Common myeloid progenitor, CD34-positive (primary cell): Measurements from ENCODE around the gene USE1.

ENCODE experiments used
- CTCF ChIA-PET: fragments of 350-600 bp; sonication (Branson Sonifier 250); formaldehyde crosslinking; loops from one replicate; lab custom pipeline; 2021; ENCODE audit warnings: antibody characterized with exemption; lab: Charles Lee
- POLR2A ChIA-PET: fragments of 350-600 bp; sonication (Branson Sonifier 250); formaldehyde crosslinking; loops from one replicate; lab custom pipeline; 2021; ENCODE audit warnings: antibody characterized with exemption; lab: Charles Lee
- DNase-seq, 3 donors: peaks; one replicate each; pipeline versions ENCODE4 v3.0.0 to v3.0.0-alpha.2; 2013
- H3K27ac ChIP-seq, 2 experiments: 1 replicate in 1 of 2; 2 replicates in 1 of 2; pipeline ENCODE4 v1.7.0; 2013; ENCODE audit warnings: inconsistent platforms in 2 of 2, low read length in 2 of 2, mild to moderate bottlenecking in 2 of 2, low read depth in 1 of 2, moderate library complexity in 1 of 2; ENCODE audit not compliant: severe bottlenecking in 2 of 2, insufficient read depth in 1 of 2, poor library complexity in 1 of 2
- H3K27me3 ChIP-seq, 5 experiments: replicated peaks in 2 of 5; 1 replicate in 3 of 5; 2 replicates in 2 of 5; pipeline versions ENCODE4 v1.6.1 to v1.7.0; 2013; ENCODE audit warnings: low read length in 4 of 5, mild to moderate bottlenecking in 2 of 5, moderate library complexity in 2 of 5, inconsistent platforms in 1 of 5; ENCODE audit not compliant: insufficient read depth in 5 of 5, control insufficient read depth in 4 of 5
- H3K36me3 ChIP-seq, 4 experiments: 1 replicate in 2 of 4; 2 replicates in 2 of 4; pipeline versions ENCODE4 v1.6.1 to v1.7.0; 2013; ENCODE audit warnings: low read length in 3 of 4, control low read depth in 1 of 4, mild to moderate bottlenecking in 1 of 4; ENCODE audit not compliant: control insufficient read depth in 4 of 4, insufficient read depth in 4 of 4
- H3K4me1 ChIP-seq, 4 experiments: 1 replicate in 3 of 4; 2 replicates in 1 of 4; pipeline versions ENCODE4 v1.6.1 to v1.7.1; 2013; ENCODE audit warnings: low read length in 3 of 4, mild to moderate bottlenecking in 3 of 4, control low read depth in 1 of 4, inconsistent platforms in 1 of 4, moderate library complexity in 1 of 4; ENCODE audit not compliant: control insufficient read depth in 4 of 4, insufficient read depth in 4 of 4; ENCODE audit errors: control extremely low read depth in 1 of 4
- H3K4me3 ChIP-seq, 7 experiments: 1 replicate in 4 of 7; 2 replicates in 3 of 7; pipeline versions ENCODE4 v1.5.1 to v1.7.0; 2013; ENCODE audit warnings: mild to moderate bottlenecking in 7 of 7, low read length in 6 of 7, moderate library complexity in 6 of 7, inconsistent platforms in 2 of 7, low read depth in 2 of 7, control low read depth in 1 of 7; ENCODE audit not compliant: insufficient read depth in 4 of 7, control insufficient read depth in 1 of 7; ENCODE audit errors: extremely low read depth in 1 of 7
- H3K9me3 ChIP-seq, 5 experiments: 1 replicate in 4 of 5; 2 replicates in 1 of 5; pipeline versions ENCODE4 v1.6.1 to v1.7.1; 2013; ENCODE audit warnings: low read length in 4 of 5, mild to moderate bottlenecking in 2 of 5, inconsistent platforms in 1 of 5, low read depth in 1 of 5, moderate library complexity in 1 of 5; ENCODE audit not compliant: control insufficient read depth in 4 of 5, insufficient read depth in 2 of 5; ENCODE audit errors: control extremely low read depth in 1 of 5
- WGBS: methylation state at CpG from one replicate; pipeline ENCODE4 v1.1.5; 2013; ENCODE audit not compliant: insufficient coverage; 5-methylcytosine and 5-hydroxymethylcytosine counted together

Gene USE1

GRCh38 chr19:17235300-17235970, 20.3 kb downstream of the USE1 start:
- peak overlapping the region in 1 of 2 experiments; percentile 66 for H3K27ac ChIP-seq

GRCh38 chr19:17235971-17236777, 21.0 kb downstream of the USE1 start:
- ChIA-PET POLR2A (interaction anchor here (0.5 to 0.9 kb wide), 4 partner anchors 16 to 66 kb away, joined by 3 read pairs; partner anchors contain the start of gene BABAM1), CTCF (interaction anchor here (0.6 to 2.5 kb wide), 10 partner anchors 9 to 590 kb away, joined by 3 to 12 read pairs (median 3); partner anchors contain the start of gene OCEL1)
- WGBS: no CpG with 5 or more reads among the region's 27 CpGs
- H3K4me1 ChIP-seq: peaks cover 0 to 18% (median 13%) of the 10 kb centered on the region in 4 experiments
- H3K27ac ChIP-seq: no peak overlapping the region
- H3K27me3 ChIP-seq: no peaks in the 10 kb centered on the region
- no peak for DNase-seq
- H3K36me3 ChIP-seq: peaks cover 0 to 28% (median 10%) of the 10 kb centered on the region in 4 experiments
- H3K9me3 ChIP-seq: no peaks in the 10 kb centered on the region
- H3K4me3 ChIP-seq: peak overlapping the region in 5 of 7 experiments; percentile 50 to 75 (median 66)

More at GRCh38 chr19:17235300-17235970, 20.3 kb downstream of the USE1 start:
- Histone ChIP-seq H3K27me3 (no peaks in the 10 kb centered on the region), H3K36me3 (peaks cover 0 to 33% (median 12%) of the 10 kb centered on the region in 4 experiments), H3K9me3 (no peaks in the 10 kb centered on the region), H3K4me3 (peak overlapping the region; percentile 43 to 75 (median 60)), H3K4me1 (peaks cover 0 to 18% (median 13%) of the 10 kb centered on the region in 4 experiments)
- POLR2A ChIA-PET: interaction anchor here (0.5 to 0.9 kb wide), 4 partner anchors 15 to 65 kb away, joined by 3 read pairs; partner anchors contain the start of gene BABAM1
- 2% methylated on average over 58 of the region's 80 CpGs for WGBS
- CTCF ChIA-PET: interaction anchor here (0.6 to 2.5 kb wide), 8 partner anchors 9 to 164 kb away, joined by 3 to 12 read pairs (median 4); partner anchors contain the start of gene OCEL1
- DNase-seq: peak; percentile 77 to 84 (median 82)

DNA sequence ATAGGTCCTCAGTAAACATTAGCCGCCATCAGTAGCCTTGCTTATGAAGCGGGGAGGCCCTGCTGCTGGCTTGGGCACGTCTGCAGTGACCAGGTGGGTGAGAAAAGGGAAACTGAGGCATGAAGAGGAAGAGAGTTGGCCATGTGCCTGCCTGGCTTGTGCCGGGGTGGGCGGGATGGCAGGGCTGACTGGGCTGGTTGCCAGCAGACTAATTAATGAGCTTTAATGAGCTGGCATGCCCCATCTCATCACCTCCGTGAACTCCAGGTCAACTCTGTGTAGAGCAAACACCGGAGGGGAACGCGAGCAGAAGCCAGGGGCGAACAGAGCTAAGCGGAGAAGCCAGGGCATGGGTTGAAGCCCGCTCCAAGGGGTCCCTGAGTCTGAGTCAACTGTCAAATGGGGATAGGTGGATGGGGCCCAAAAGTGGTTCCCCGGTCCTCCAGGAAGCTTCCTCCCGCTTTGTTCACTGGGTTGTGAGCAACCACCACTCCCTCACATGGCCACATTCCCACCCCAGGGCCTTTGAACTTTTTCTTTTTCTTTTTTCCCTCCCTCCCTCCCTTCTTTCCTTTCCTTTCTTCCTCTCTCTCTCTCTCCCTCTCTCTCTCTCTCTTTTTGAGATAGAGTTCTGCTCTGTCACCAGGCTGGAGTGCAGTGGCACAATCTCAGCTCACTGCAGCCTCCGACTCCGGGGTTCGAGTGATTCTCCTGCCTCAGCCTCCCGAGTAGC, 21.8 kb downstream of the USE1 start:
- WGBS: 97% methylated on average over 16 of the region's 18 CpGs
- CTCF ChIA-PET: interaction anchor here (0.6 to 2.5 kb wide), 7 partner anchors 9 to 591 kb away, joined by 3 to 8 read pairs (median 3); partner anchors contain the start of gene BABAM1
- H3K27ac ChIP-seq: no peak overlapping the region
- H3K9me3 ChIP-seq: no peaks in the 10 kb centered on the region
- no peak overlapping the region for H3K4me3 ChIP-seq
- peaks cover 0 to 18% (median 13%) of the 10 kb centered on the region in 4 experiments for H3K4me1 ChIP-seq
- H3K36me3 ChIP-seq: peaks cover 0 to 22% (median 7%) of the 10 kb centered on the region in 4 experiments
- H3K27me3 ChIP-seq: no peaks in the 10 kb centered on the region
- no peak for DNase-seq
- POLR2A ChIA-PET: no interaction called here

DNA sequence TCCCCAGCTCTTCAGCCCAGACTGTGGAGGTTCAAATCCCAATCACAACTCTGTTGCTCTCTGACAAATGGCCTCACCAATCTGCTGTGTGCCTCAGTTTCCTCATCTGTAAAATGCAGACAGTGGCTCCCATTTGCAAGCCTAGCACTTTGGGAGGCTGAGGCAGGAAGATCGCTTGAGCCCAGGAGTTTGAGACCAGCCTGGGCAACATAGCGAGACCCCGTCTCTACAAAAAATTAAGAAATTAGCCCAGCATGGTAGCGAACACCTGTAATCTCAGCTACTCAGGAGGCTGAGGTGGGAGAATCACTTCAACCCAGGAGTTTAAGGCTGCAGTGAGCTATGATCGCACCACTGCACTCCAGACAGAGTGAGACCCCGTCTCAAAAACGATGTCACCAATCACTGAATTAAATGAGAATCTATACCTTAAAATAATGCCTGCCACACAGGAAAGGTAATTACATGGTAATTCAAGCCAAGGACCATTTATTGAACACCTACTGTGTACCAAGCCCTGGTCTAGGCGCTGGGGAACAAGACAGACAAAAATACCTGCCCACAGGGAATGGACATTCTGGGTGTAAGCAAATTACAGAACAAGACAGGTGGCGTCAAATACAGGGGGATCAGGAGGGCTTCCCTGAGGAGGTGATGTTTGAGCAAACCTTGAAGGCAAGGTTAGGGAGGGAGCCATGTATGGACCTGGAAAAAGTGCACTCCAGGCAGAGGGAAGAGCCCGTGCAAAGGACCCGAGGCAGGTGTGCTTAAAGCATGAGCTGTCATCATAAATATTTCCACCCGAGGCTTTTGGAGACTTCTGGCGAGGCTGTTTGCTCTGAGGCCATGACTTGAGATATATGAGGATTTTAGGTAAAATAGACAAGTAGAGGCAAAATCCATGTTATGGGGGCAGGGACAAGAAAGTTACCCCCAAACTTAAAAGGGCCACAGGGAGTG, 22.9 kb downstream of the USE1 start:
- DNase-seq: no peak
- ChIA-PET POLR2A (no interaction called here), CTCF (interaction anchor here (0.6 to 1.8 kb wide), 7 partner anchors 10 to 220 kb away, joined by 3 to 6 read pairs (median 3); partner anchors contain the start of gene BABAM1)
- 95% methylated on average over 8 of the region's 13 CpGs for WGBS
- H3K36me3 ChIP-seq: peaks cover 0 to 14% (median 3%) of the 10 kb centered on the region in 4 experiments
- peaks cover 0 to 18% (median 13%) of the 10 kb centered on the region in 4 experiments for H3K4me1 ChIP-seq
- no peak overlapping the region for H3K27ac ChIP-seq
- no peak overlapping the region for H3K4me3 ChIP-seq
- no peaks in the 10 kb centered on the region for H3K27me3 ChIP-seq
- H3K9me3 ChIP-seq: no peaks in the 10 kb centered on the region

DNA sequence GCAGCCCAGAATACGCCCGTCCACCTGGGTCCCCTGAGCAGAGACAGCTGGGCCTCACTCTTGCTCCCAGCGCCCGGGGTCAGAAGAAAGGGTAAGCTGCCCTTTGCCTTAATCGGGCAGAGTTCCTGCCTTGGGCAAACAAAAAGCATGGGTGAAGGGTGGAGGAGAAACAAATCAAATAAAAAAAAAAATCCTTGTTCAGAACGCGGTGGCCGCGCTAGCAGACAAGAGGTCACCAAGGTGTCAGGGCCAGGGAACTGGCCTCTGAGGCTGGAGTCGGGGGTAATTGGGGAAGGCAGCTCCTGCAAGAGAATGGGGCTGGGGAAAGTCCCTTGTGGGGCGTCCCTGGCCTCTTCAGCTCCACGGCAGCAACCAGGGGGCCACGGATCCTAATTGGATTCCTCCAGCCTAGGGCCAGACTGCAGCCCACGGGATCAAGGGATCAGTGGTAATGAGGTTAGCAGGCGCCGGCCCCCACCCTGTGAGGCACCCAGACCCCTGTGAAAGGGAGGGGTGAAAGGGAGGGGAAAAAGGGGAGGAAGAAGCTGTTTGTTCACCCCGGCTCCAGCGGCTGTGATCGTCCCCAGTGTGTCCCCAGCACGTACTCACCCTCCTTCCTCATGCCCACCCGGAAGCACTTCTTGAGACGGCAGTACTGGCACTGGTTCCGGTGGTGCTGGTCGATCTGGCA, 25.1 kb downstream of the USE1 start:
- H3K36me3 ChIP-seq: peaks cover 0 to 14% (median 3%) of the 10 kb centered on the region in 4 experiments
- ChIA-PET POLR2A (interaction anchor here (0.6 kb wide), 2 partner anchors 25 to 51 kb away, joined by 3 to 4 read pairs; partner anchors contain the start of gene USE1), CTCF (interaction anchor here (1.0 to 1.9 kb wide), 2 partner anchors 24 to 77 kb away, joined by 3 to 7 read pairs; partner anchors contain the start of gene USHBP1)
- no peaks in the 10 kb centered on the region for H3K9me3 ChIP-seq
- peaks cover 0 to 22% (median 19%) of the 10 kb centered on the region in 4 experiments for H3K4me1 ChIP-seq
- WGBS: 87% methylated on average over 18 of the region's 24 CpGs
- no peak for DNase-seq
- no peak overlapping the region for H3K4me3 ChIP-seq
- no peak overlapping the region for H3K27ac ChIP-seq
- no peaks in the 10 kb centered on the region for H3K27me3 ChIP-seq
